Naive thymus-derived CD4-positive, alpha-beta T cell (primary cell): ENCODE results near the gene WTAP. TPM values are rescaled to one million over a fixed set of nuclear protein-coding genes. Genes with fewer than 3 reads are reported as not detected.

ENCODE experiments used
- ATAC-seq: fragments of 150-1000 bp; cut with Tn5 transposase; 2 replicates; pipeline ENCODE4 v1.10.0; 2021; ENCODE audit warnings: mild to moderate bottlenecking, moderate library complexity
- CTCF ChIA-PET: fragments of 350-600 bp; sonication (Branson Sonifier 250); formaldehyde crosslinking; loops from one replicate; lab custom pipeline; 2021; ENCODE audit warnings: antibody characterized with exemption; lab: Charles Lee
- POLR2A ChIA-PET: fragments of 350-600 bp; sonication (Branson Sonifier 250); formaldehyde crosslinking; loops from one replicate; lab custom pipeline; 2021; ENCODE audit warnings: antibody characterized with exemption, inconsistent platforms; lab: Charles Lee
- DNase-seq, 9 donors: peaks; one replicate each; pipeline versions ENCODE4 v3.0.0 to v3.0.0-alpha.2; 2020 to 2022; ENCODE audit warnings: mixed read lengths in 1 of 9
- H3K27ac ChIP-seq: one replicate; pipeline ENCODE4 v1.7.0; 2013; ENCODE audit warnings: mild to moderate bottlenecking, low read depth, low read length, moderate library complexity
- H3K27me3 ChIP-seq, 2 donors: one replicate each; pipeline ENCODE4 v1.7.0; 2013; ENCODE audit warnings: low read length in 2 of 2, mild to moderate bottlenecking in 2 of 2, moderate library complexity in 2 of 2; ENCODE audit not compliant: control insufficient read depth in 2 of 2, insufficient read depth in 2 of 2
- H3K36me3 ChIP-seq, 3 experiments: 1 replicate in 2 of 3; 2 replicates in 1 of 3; pipeline ENCODE4 v1.7.0; 2013; ENCODE audit warnings: low read length in 3 of 3, mild to moderate bottlenecking in 3 of 3, moderate library complexity in 1 of 3; ENCODE audit not compliant: insufficient read depth in 3 of 3, control insufficient read depth in 2 of 3
- H3K4me1 ChIP-seq, 2 donors: one replicate each; pipeline ENCODE4 v1.7.0; 2013; ENCODE audit warnings: low read length in 2 of 2, mild to moderate bottlenecking in 2 of 2, moderate library complexity in 1 of 2; ENCODE audit not compliant: control insufficient read depth in 2 of 2, insufficient read depth in 2 of 2
- H3K4me3 ChIP-seq: 2 replicates; pipeline ENCODE4 v1.7.0; 2013; ENCODE audit warnings: mild to moderate bottlenecking, low read length
- H3K9me3 ChIP-seq, 3 experiments: 1 replicate in 2 of 3; 2 replicates in 1 of 3; pipeline ENCODE4 v1.7.0; 2013; ENCODE audit warnings: low read length in 3 of 3; ENCODE audit not compliant: control insufficient read depth in 2 of 3
- H3K27ac Mint-ChIP-seq, 9 donors: one replicate each; pipeline ENCODE4 v1.8.0; 2020 to 2022; ENCODE audit warnings: mixed read lengths in 9 of 9, mild to moderate bottlenecking in 8 of 9, moderate library complexity in 5 of 9, inconsistent platforms in 2 of 9
- H3K27me3 Mint-ChIP-seq, 5 donors: one replicate each; pipeline ENCODE4 v1.8.0; 2021 to 2022; ENCODE audit warnings: mixed read lengths in 5 of 5, mild to moderate bottlenecking in 1 of 5
- H3K36me3 Mint-ChIP-seq, 5 donors: one replicate each; pipeline ENCODE4 v1.8.0; 2020 to 2022; ENCODE audit warnings: mixed read lengths in 5 of 5, mild to moderate bottlenecking in 3 of 5, inconsistent platforms in 1 of 5
- H3K4me1 Mint-ChIP-seq, 7 donors: one replicate each; pipeline ENCODE4 v1.8.0; 2020 to 2022; ENCODE audit warnings: mixed read lengths in 7 of 7, mild to moderate bottlenecking in 3 of 7, inconsistent platforms in 1 of 7
- H3K4me3 Mint-ChIP-seq, 10 donors: one replicate each; pipeline ENCODE4 v1.8.0; 2020 to 2022; ENCODE audit warnings: mild to moderate bottlenecking in 10 of 10, mixed read lengths in 10 of 10, moderate library complexity in 6 of 10, inconsistent platforms in 2 of 10
- H3K9me3 Mint-ChIP-seq, 11 donors: one replicate each; pipeline ENCODE4 v1.8.0; 2020 to 2022; ENCODE audit warnings: mixed read lengths in 11 of 11, mild to moderate bottlenecking in 4 of 11, inconsistent platforms in 1 of 11, moderate library complexity in 1 of 11
- intact Hi-C, 2 donors: fragments of 100-400 bp; cut with micrococcal nuclease; formaldehyde crosslinking; loops; one replicate each; pipeline ENCODE4 v1.15.1; 2023
- polyA plus RNA-seq, 2 donors: library from polyadenylated mRNA; unstranded; fragments of 300-500 nt; fragmentation: Illumina TruSeq; gene quantifications; one replicate each; pipeline ENCODE4 v1.2.3, GENCODE V29; 2021
- total RNA-seq, 6 experiments: library from RNA in 5 of 6; stranded (reverse) in 5 of 6; gene quantifications; 1 replicate in 5 of 6; 2 replicates in 1 of 6; pipeline ENCODE4 v1.2.3 and lab custom pipeline; 2021 to 2026

The WTAP gene
- total RNA-seq: 100 to 1,000 TPM; 117 to 152 (median 141) TPM
- polyA plus RNA-seq: 100 to 1,000 TPM; 131 to 133 TPM
- total RNA-seq (lab: John Stamatoyannopoulos, UW): 190 reads per million, percentile 92 among the genes with 10 or more reads in this experiment

- H3K4me1 ChIP-seq: peaks cover 33 to 34% of the 10 kb centered on the region in 2 donors
- Mint-ChIP-seq H3K9me3 (peaks cover 0 to 17% (median 3%) of the 10 kb centered on the region in 11 donors), H3K4me3 (peak within 1 kb of the TSS; percentile 87 to 97 (median 95)), H3K4me1 (peaks cover 34 to 79% (median 67%) of the 10 kb centered on the region in 7 donors), H3K27me3 (peaks cover 0 to 6% (median 0%) of the 10 kb centered on the region in 5 donors), H3K36me3 (peaks cover 7 to 26% (median 14%) of the 10 kb centered on the region in 5 donors), H3K27ac (peak within 1 kb of the TSS; percentile 95 to 100 (median 99))
- ATAC-seq (peak; percentile 93), DNase-seq (peak; percentile 83 to 97 (median 97))
- H3K27me3 ChIP-seq: no peaks in the 10 kb centered on the region
- H3K4me3 ChIP-seq: peak within 1 kb of the TSS; percentile 89
- H3K36me3 ChIP-seq: peaks cover 0 to 5% (median 0%) of the 10 kb centered on the region in 3 experiments
- H3K27ac ChIP-seq: peak within 1 kb of the TSS; percentile 91
- CTCF ChIA-PET: interaction anchor here (1.0 to 1.8 kb wide), 4 partner anchors 32 to 56 kb away, joined by 3 to 7 read pairs (median 4); partner anchors contain the start of gene ACAT2
- no peaks in the 10 kb centered on the region for H3K9me3 ChIP-seq
- POLR2A ChIA-PET: interaction anchor here (0.6 to 5.8 kb wide), 20 partner anchors 8 to 1559 kb away, joined by 3 to 115 read pairs (median 5); partner anchors contain the start of genes ACAT2, GTF2H5, IGF2R and MRPL18
- intact Hi-C loops: loop anchor here (1.0 to 10.0 kb wide), 12 partner anchors 8 to 1545 kb away; partner anchors contain the start of genes ACAT2 (in 2 of the 2), SOD2 (in 2 of the 2), TCP1 (in 2 of the 2) and AGPAT4 (in 1 of the 2)
Measured at GRCh38 chr6:159726918-159727716, at the start of gene WTAP. WTAP (plus strand) TSS chr6:159727506; CDS start chr6:159736266, 8,760 bp downstream.

GRCh38 chr6:159677506-159678165 is 49.7 kb upstream of the WTAP start:
- no peak for DNase-seq
- Histone ChIP-seq H3K36me3 (peaks cover 6 to 20% (median 10%) of the 10 kb centered on the region in 3 experiments), H3K27ac (no peak overlapping the region), H3K27me3 (no peaks in the 10 kb centered on the region), H3K9me3 (no peaks in the 10 kb centered on the region), H3K4me1 (no peaks in the 10 kb centered on the region), H3K4me3 (no peak overlapping the region)
- H3K27me3 Mint-ChIP-seq: no peaks in the 10 kb centered on the region
- H3K4me3 Mint-ChIP-seq: no peak overlapping the region
- ATAC-seq: peak; percentile 33
- H3K4me1 Mint-ChIP-seq: peaks cover 6 to 21% (median 10%) of the 10 kb centered on the region in 7 donors
- no peak overlapping the region for H3K27ac Mint-ChIP-seq
- peaks cover 9 to 34% (median 20%) of the 10 kb centered on the region in 5 donors for H3K36me3 Mint-ChIP-seq
- CTCF ChIA-PET: no interaction called here
- H3K9me3 Mint-ChIP-seq: peaks cover 0 to 8% (median 3%) of the 10 kb centered on the region in 11 donors
- intact Hi-C loops: no loop called here
- POLR2A ChIA-PET: interaction anchor here (1.4 kb wide), 1 partner anchor 49 kb away, joined by 4 read pairs; no protein-coding TSS in a partner anchor

GRCh38 chr6:159678574-159678973 is 48.7 kb upstream of the WTAP start:
- no peak overlapping the region for H3K27ac Mint-ChIP-seq
- no peak overlapping the region for H3K4me3 Mint-ChIP-seq
- ChIA-PET POLR2A (interaction anchor here (1.4 kb wide), 1 partner anchor 48 kb away, joined by 4 read pairs; no protein-coding TSS in a partner anchor), CTCF (no interaction called here)
- no peak for DNase-seq
- no peaks in the 10 kb centered on the region for H3K4me1 ChIP-seq
- H3K9me3 ChIP-seq: no peaks in the 10 kb centered on the region
- peaks cover 2 to 21% (median 6%) of the 10 kb centered on the region in 7 donors for H3K4me1 Mint-ChIP-seq
- peaks cover 6 to 25% (median 15%) of the 10 kb centered on the region in 3 experiments for H3K36me3 ChIP-seq
- no peaks in the 10 kb centered on the region for H3K27me3 ChIP-seq
- peaks cover 4 to 25% (median 18%) of the 10 kb centered on the region in 5 donors for H3K36me3 Mint-ChIP-seq
- ATAC-seq: no peak
- no peak overlapping the region for H3K27ac ChIP-seq
- no peaks in the 10 kb centered on the region for H3K27me3 Mint-ChIP-seq
- intact Hi-C loops: no loop called here
- H3K9me3 Mint-ChIP-seq: peaks cover 0 to 8% (median 0%) of the 10 kb centered on the region in 11 donors
- no peak overlapping the region for H3K4me3 ChIP-seq

- ChIA-PET POLR2A (interaction anchor here (0.6 to 1.4 kb wide), 2 partner anchors 47 to 956 kb away, joined by 3 to 4 read pairs; no protein-coding TSS in a partner anchor), CTCF (no interaction called here)
Measured at GRCh38 chr6:159679091-159680077, 47.9 kb upstream of the WTAP start.

GRCh38 chr6:159680104-159680503 is 47.2 kb upstream of the WTAP start:
- Mint-ChIP-seq H3K27ac (peak overlapping the region in 7 of 9 donors; percentile 2 to 84 (median 39)), H3K4me3 (no peak overlapping the region), H3K4me1 (peaks cover 0 to 21% (median 8%) of the 10 kb centered on the region in 7 donors), H3K9me3 (peaks cover 0 to 8% (median 0%) of the 10 kb centered on the region in 11 donors), H3K27me3 (no peaks in the 10 kb centered on the region), H3K36me3 (peaks cover 0 to 27% (median 23%) of the 10 kb centered on the region in 5 donors)
- intact Hi-C loops: no loop called here
- Histone ChIP-seq H3K27ac (no peak overlapping the region), H3K36me3 (peaks cover 10 to 34% (median 18%) of the 10 kb centered on the region in 3 experiments), H3K27me3 (no peaks in the 10 kb centered on the region), H3K9me3 (no peaks in the 10 kb centered on the region), H3K4me3 (no peak overlapping the region), H3K4me1 (no peaks in the 10 kb centered on the region)
- ATAC-seq (no peak), DNase-seq (no peak)
- ChIA-PET POLR2A (interaction anchor here (0.6 kb wide), 1 partner anchor 957 kb away, joined by 3 read pairs; no protein-coding TSS in a partner anchor), CTCF (no interaction called here)

More at GRCh38 chr6:159679091-159680077, 47.9 kb upstream of the WTAP start:
- H3K4me3 ChIP-seq: no peak overlapping the region
- H3K36me3 Mint-ChIP-seq: peaks cover 0 to 23% (median 18%) of the 10 kb centered on the region in 5 donors
- H3K9me3 ChIP-seq: no peaks in the 10 kb centered on the region
- DNase-seq (peak in 1 of 9 donors; percentile 44), ATAC-seq (no peak)
- H3K4me1 Mint-ChIP-seq: peaks cover 0 to 21% (median 5%) of the 10 kb centered on the region in 7 donors
- H3K4me3 Mint-ChIP-seq: no peak overlapping the region
- peak overlapping the region in 8 of 9 donors; percentile 2 to 84 (median 38) for H3K27ac Mint-ChIP-seq
- H3K27ac ChIP-seq: no peak overlapping the region
- H3K4me1 ChIP-seq: no peaks in the 10 kb centered on the region
- peaks cover 6 to 30% (median 15%) of the 10 kb centered on the region in 3 experiments for H3K36me3 ChIP-seq
- H3K27me3 Mint-ChIP-seq: no peaks in the 10 kb centered on the region
- intact Hi-C loops: no loop called here
- no peaks in the 10 kb centered on the region for H3K27me3 ChIP-seq
- peaks cover 0 to 8% (median 0%) of the 10 kb centered on the region in 11 donors for H3K9me3 Mint-ChIP-seq
